Measurements from ENCODE around the gene TRIM28.

Gene TRIM28

GRCh38 chr19:58579473-58580142, 35.7 kb downstream of the TRIM28 start:
- no peak for DNase-seq

- DNase-seq: peak; percentile 93
Measured at GRCh38 chr19:58581227-58582141, 37.6 kb downstream of the TRIM28 start.

- no peak for DNase-seq
Measured at GRCh38 chr19:58582985-58583384, 39.1 kb downstream of the TRIM28 start.

- no peak for DNase-seq
Measured at GRCh38 chr19:58584498-58585441, 40.9 kb downstream of the TRIM28 start.

GRCh38 chr19:58585442-58586132, 41.7 kb downstream of the TRIM28 start:
- no peak for DNase-seq

- DNase-seq: no peak
Measured at GRCh38 chr19:58586133-58586765, 42.4 kb downstream of the TRIM28 start.
